Fibroblast of pulmonary artery (primary cell): ENCODE data around the gene C6orf163.

Source experiments
- DNase-seq: peaks from one replicate; pipeline ENCODE4 v3.0.0-alpha.2; 2010; ENCODE audit warnings: low read depth
- H3K4me3 ChIP-seq: replicated peaks from 2 replicates; pipeline ENCODE4 v1.5.1; 2011; ENCODE audit warnings: low read depth, mild to moderate bottlenecking, control low read depth, low read length, moderate library complexity
- TF ChIP-seq, protein P1 (sequence below): IDR thresholded peaks from 2 replicates; pipeline ENCODE4 v1.5.1; 2011; ENCODE audit warnings: mild to moderate bottlenecking, control low read depth, low read length, inconsistent platforms; ENCODE audit errors: missing control alignments

The C6orf163 gene

DNA sequence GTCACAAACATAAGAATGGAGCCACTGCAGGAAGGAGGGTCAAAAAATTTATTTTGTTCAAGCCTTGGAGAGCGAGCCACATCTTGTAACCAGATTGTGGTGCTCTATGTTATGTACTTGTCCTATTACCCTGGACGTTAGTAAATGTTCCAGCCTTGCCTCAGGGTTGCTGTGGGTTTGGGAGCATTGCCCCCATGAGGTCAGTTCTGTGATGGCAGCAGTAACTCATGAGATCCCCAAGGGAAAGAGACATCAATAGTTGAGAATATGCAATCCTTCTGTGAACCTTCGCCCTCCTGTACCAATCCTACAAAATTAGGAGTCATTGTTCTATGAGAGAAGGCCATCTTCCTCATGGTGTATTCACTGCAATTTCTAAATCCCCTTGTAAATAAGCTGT lies 46.7 kb downstream of the C6orf163 start:
- TF ChIP-seq, protein P1, sequence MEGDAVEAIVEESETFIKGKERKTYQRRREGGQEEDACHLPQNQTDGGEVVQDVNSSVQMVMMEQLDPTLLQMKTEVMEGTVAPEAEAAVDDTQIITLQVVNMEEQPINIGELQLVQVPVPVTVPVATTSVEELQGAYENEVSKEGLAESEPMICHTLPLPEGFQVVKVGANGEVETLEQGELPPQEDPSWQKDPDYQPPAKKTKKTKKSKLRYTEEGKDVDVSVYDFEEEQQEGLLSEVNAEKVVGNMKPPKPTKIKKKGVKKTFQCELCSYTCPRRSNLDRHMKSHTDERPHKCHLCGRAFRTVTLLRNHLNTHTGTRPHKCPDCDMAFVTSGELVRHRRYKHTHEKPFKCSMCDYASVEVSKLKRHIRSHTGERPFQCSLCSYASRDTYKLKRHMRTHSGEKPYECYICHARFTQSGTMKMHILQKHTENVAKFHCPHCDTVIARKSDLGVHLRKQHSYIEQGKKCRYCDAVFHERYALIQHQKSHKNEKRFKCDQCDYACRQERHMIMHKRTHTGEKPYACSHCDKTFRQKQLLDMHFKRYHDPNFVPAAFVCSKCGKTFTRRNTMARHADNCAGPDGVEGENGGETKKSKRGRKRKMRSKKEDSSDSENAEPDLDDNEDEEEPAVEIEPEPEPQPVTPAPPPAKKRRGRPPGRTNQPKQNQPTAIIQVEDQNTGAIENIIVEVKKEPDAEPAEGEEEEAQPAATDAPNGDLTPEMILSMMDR, result peak; percentile 62
- DNase-seq, result peak; percentile 48
- no peak overlapping the region for H3K4me3 ChIP-seq

DNA sequence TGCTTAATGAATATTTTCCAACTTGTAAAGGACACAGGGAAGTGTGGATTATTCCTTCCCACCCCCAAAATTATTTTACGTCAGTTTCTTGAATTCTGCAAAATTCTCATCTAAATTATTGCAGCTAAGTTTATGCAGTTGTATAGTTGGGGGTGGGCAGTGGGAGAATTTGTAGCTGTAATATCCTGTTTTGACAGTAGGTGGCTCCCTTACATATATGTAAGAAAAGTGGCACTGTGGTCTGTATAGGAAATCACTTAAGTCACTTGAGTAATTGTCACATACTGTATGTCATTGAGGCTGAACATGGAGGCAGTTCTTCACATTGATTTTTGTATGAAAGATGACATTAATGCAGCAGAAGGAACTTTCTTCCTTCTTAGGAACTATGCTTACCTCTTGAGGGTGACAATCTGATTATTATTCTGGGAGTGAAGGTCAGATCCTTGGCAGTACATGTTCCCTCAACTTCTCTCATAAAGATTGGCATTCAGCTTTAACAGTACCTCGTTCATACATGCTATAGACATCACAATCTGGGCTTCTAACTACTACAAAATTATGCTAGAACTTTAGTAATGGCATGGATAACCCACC lies 48.5 kb downstream of the C6orf163 start:
- H3K4me3 ChIP-seq, result no peak overlapping the region
- DNase-seq, result peak; percentile 80
- TF ChIP-seq, protein P1, result peak; percentile 70

DNA sequence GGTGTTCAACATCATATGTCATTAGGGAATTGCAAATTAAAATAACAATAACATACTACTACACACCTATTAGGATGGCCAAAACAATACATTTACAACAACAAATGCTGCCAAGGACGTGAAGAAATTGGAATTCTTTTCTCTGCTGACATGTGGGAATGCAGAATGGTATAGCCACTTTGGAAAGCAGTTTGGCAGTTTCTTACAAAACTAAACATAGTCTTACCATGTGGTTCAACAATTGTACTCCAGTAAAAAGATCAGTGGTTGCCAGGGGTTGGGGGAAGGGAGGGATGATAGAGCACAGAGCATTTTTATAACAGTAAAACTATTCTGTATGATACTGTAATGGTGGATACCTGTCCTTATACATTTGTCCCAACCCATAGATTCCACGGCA lies 50.8 kb downstream of the C6orf163 start:
- H3K4me3 ChIP-seq, result no peak overlapping the region
- no peak for DNase-seq
- TF ChIP-seq, protein P1, result no peak

DNA sequence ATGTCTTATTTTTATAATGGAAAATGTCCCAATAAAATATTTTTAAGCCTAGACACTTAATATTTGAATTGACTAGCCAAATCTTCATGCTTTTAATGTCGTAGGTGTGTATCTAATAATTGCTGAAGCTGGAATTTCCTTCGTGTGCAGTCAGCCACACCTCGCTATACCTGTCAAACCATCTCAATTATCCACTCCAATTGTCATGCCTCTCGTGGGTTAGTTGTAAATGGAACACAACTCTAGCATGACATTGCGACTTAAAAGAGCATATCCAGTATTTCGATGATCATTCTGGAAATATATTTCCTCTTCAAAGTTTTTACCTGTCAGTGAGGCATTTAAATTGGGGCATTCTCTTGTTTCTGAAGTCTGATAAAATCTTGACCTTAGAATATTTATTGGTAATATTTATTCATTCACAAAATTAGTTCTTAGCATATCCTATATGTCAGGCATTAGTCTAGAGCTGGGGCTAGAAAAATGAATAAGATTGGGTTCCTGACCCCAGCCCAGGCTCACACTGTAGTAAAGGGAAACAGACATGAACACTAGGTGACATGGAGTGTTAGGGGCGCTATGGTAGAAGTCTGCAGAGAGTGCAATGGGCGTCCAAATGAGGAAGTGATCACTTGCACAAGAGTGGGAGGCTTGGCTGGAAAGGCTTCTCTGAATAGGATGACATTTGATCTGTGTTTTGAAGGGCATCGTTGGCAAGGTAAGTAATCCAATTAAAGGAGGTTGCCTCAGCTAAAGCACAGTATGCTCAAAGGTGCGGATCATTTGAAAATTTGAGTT lies 52.2 kb downstream of the C6orf163 start:
- TF ChIP-seq, protein P1, result no peak
- no peak overlapping the region for H3K4me3 ChIP-seq
- no peak for DNase-seq

DNA sequence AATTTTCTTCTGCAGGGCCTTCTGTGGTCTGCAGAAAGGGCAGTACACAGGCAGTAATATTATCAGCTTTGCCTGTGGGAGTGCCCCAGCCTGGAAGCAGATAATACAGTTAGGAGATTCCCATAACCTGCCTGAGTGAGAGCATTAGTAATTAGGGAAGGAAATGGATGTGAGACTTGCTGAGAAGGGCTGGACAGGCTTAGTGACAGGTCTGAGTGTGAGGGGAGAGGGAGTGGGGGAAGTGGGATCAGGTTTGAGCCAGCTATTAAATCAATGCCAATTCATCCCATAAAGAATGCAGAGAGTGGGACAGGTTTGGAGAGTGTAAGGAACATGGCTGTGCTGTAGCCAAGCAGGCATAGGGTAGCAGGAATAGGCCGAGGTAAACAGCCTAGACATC lies 53.0 kb downstream of the C6orf163 start:
- DNase-seq, result no peak
- H3K4me3 ChIP-seq, result no peak overlapping the region
- TF ChIP-seq, protein P1, result no peak

DNA sequence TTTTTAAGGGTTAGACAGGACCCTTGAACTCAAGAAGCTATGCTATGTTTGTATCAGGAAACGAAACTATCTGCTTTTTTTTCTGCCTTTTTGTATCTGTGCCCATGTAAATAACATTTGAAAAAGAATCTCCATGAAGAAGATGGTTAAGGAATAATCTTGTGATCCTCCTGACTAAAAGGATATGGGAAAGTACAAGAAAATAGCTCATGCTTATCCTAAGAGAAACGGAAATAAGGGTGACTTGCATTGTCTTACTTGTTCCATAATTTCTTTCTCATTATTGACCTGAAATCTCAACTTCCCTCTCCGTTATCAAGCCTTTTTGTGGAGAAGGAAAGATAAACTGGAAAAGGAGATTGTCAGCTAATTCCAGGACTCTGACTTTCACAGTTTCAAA lies 57.2 kb downstream of the C6orf163 start:
- TF ChIP-seq, protein P1, result no peak
- DNase-seq, result no peak
- no peak overlapping the region for H3K4me3 ChIP-seq

DNA sequence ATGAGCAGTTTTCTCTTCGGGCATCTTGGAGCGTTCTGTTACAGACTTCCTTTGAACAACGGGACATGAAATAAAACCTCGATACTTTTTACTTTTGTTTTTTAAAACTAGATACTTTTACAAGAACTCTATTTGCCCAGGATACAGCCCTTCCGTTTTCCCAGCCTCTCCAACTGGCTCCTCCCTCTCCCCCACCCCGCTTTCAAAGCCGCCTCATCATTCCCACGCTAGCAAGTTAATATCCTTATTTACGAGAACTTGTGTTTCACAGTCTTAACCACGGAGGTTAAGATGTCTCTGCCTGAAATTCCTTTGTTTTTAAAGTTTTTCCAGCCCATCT lies 62.9 kb downstream of the C6orf163 start:
- TF ChIP-seq, protein P1, result no peak
- H3K4me3 ChIP-seq, result peak overlapping the region; percentile 91
- peak; percentile 54 for DNase-seq
